Chondrocyte (in vitro differentiated cells): ENCODE measurements around the gene DCTD. TPM values are rescaled to one million over a fixed set of nuclear protein-coding genes. Genes with fewer than 3 reads are reported as not detected.
A peak's percentile ranks its signal among the peaks of the same experiment; 100 is the strongest.

Experiments
- DNase-seq: peaks from one replicate; pipeline ENCODE4 v3.0.0; 2021; ENCODE audit warnings: mixed read lengths, low spot score
- H3K27ac Mint-ChIP-seq: one replicate; pipeline ENCODE4 v1.8.0; 2021; ENCODE audit warnings: mild to moderate bottlenecking, moderate library complexity, mixed read lengths; ENCODE audit not compliant: unreplicated experiment
- H3K27me3 Mint-ChIP-seq: 2 replicates; pipeline ENCODE4 v1.8.0; 2021; ENCODE audit warnings: low read depth, mixed read lengths
- H3K36me3 Mint-ChIP-seq: 2 replicates; pipeline ENCODE4 v1.8.0; 2021; ENCODE audit warnings: low read depth, mixed read lengths
- H3K4me1 Mint-ChIP-seq: 2 replicates; pipeline ENCODE4 v1.8.0; 2021; ENCODE audit warnings: low read depth, mild to moderate bottlenecking, mixed read lengths
- H3K4me3 Mint-ChIP-seq: one replicate; pipeline ENCODE4 v1.8.0; 2021; ENCODE audit warnings: mild to moderate bottlenecking, moderate library complexity, mixed read lengths; ENCODE audit not compliant: unreplicated experiment
- H3K9me3 Mint-ChIP-seq: 2 replicates; pipeline ENCODE4 v1.8.0; 2021; ENCODE audit warnings: low read depth, mixed read lengths
- CTCF ChIP-seq: fragments of 200-600 bp; sonication (generic); IDR thresholded peaks from 2 replicates; pipeline ENCODE4 v1.5.0; 2021; ENCODE audit warnings: antibody characterized with exemption, mild to moderate bottlenecking, moderate library complexity
- total RNA-seq: library from RNA; stranded (reverse); gene quantifications from 3 replicates; pipeline ENCODE4 v1.2.1, GENCODE V29; 2021

DCTD gene
- total RNA-seq, 1 donor from 2014 or later = 130 TPM

- no peak for DNase-seq
- peaks cover 22% of the 10 kb centered on the region for H3K4me1 Mint-ChIP-seq
- peaks cover 22% of the 10 kb centered on the region for H3K36me3 Mint-ChIP-seq
- H3K27me3 Mint-ChIP-seq = no peaks in the 10 kb centered on the region
- no peak overlapping the region for H3K4me3 Mint-ChIP-seq
- no peak for TF ChIP-seq CTCF
- no peaks in the 10 kb centered on the region for H3K9me3 Mint-ChIP-seq
- H3K27ac Mint-ChIP-seq = no peak overlapping the region
Measured at GRCh38 chr4:182898479-182898799, 18.7 kb downstream of the DCTD start.

GRCh38 chr4:182897601-182898478 is 19.3 kb downstream of the DCTD start:
- Mint-ChIP-seq H3K36me3 (peaks cover 27% of the 10 kb centered on the region), H3K27ac (peak overlapping the region; percentile 36), H3K4me1 (peaks cover 24% of the 10 kb centered on the region), H3K27me3 (no peaks in the 10 kb centered on the region), H3K9me3 (no peaks in the 10 kb centered on the region), H3K4me3 (no peak overlapping the region)
- DNase-seq = no peak
- TF ChIP-seq CTCF = no peak

GRCh38 chr4:182896421-182896820 is 20.8 kb downstream of the DCTD start:
- no peak for DNase-seq
- Mint-ChIP-seq H3K4me1 (peaks cover 30% of the 10 kb centered on the region), H3K36me3 (peaks cover 35% of the 10 kb centered on the region), H3K27me3 (no peaks in the 10 kb centered on the region), H3K4me3 (no peak overlapping the region), H3K27ac (no peak overlapping the region), H3K9me3 (no peaks in the 10 kb centered on the region)
- no peak for TF ChIP-seq CTCF

- Mint-ChIP-seq H3K4me1 (peaks cover 36% of the 10 kb centered on the region), H3K27ac (no peak overlapping the region), H3K36me3 (peaks cover 39% of the 10 kb centered on the region), H3K9me3 (no peaks in the 10 kb centered on the region), H3K4me3 (no peak overlapping the region), H3K27me3 (no peaks in the 10 kb centered on the region)
- DNase-seq = no peak
- no peak for TF ChIP-seq CTCF
Measured at GRCh38 chr4:182895791-182896292, 21.3 kb downstream of the DCTD start.

GRCh38 chr4:182894681-182895275 is 22.4 kb downstream of the DCTD start:
- no peaks in the 10 kb centered on the region for H3K27me3 Mint-ChIP-seq
- peaks cover 36% of the 10 kb centered on the region for H3K4me1 Mint-ChIP-seq
- H3K9me3 Mint-ChIP-seq = no peaks in the 10 kb centered on the region
- peaks cover 47% of the 10 kb centered on the region for H3K36me3 Mint-ChIP-seq
- H3K4me3 Mint-ChIP-seq = no peak overlapping the region
- DNase-seq = no peak
- peak overlapping the region; percentile 30 for H3K27ac Mint-ChIP-seq
- TF ChIP-seq CTCF = no peak
